Erythroblast (primary cell): Measurements from ENCODE around the gene CPOX.

Experiments used
- GATA1 ChIP-seq: IDR thresholded peaks from 2 replicates; pipeline ENCODE4 v1.6.1; 2011; ENCODE audit warnings: low read depth, mild to moderate bottlenecking, control low read depth, low read length, moderate library complexity
- POLR2A ChIP-seq: IDR thresholded peaks from 2 replicates; pipeline ENCODE4 v1.6.1; 2011; ENCODE audit warnings: mild to moderate bottlenecking, low read length

- no peak for TF ChIP-seq POLR2A
- TF ChIP-seq GATA1 = no peak
These were observed 6.4 kb upstream of the CPOX start for GRCh38 chr3:98599647-98600411.
